Activated CD8-positive, alpha-beta memory T cell treated with anti-CD3 and anti-CD28 coated beads, Interleukin-2, amount 50 U/mL, for 4 hours (primary cell): ENCODE measurements around the gene NOG.

Experiments used
- DNase-seq: peaks from one replicate; pipeline ENCODE4 v3.0.0-alpha.2; 2020

NOG gene

DNA sequence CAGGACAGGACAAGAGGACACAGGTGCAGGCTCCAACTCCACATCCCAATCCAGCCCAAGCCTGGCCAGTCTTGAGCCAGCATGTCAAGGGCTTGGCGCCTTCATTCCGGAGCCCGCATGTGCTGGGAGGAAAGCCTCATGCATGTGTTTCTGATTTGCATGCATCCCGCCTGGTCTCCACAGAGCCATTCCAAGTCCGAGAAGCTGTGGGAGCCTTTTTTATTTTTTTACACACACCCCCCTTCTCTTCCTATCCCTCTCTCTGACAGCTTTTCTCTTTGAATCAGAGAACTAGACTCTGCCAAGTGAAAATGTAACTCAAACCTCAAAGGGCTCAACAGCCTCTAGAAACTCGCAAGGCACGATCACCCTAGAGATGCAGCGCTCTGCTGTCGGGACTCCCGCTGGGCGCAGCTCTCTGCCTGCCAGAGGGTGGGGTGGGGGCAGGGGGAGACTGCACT, 45.1 kb downstream of the NOG start:
- no peak for DNase-seq

DNA sequence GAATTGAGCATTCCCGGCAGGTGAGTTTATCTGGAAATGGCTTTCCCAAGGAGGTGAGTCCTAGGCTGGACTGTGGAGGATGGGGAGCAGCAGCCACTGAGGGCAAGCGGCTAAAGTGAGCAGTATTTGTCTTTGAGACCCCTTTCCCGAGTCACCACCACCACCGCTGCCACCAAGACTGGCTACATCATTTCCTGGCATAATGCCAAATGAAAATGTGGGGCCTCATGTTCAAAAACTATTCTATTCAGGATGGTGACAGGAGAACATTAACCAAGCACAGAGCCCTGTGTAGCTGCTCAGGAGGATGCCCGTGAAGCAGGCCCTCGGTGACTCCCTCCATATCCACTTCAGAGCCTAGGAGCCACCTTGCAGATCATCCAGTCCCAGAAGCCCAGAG, 46.0 kb downstream of the NOG start:
- no peak for DNase-seq

DNA sequence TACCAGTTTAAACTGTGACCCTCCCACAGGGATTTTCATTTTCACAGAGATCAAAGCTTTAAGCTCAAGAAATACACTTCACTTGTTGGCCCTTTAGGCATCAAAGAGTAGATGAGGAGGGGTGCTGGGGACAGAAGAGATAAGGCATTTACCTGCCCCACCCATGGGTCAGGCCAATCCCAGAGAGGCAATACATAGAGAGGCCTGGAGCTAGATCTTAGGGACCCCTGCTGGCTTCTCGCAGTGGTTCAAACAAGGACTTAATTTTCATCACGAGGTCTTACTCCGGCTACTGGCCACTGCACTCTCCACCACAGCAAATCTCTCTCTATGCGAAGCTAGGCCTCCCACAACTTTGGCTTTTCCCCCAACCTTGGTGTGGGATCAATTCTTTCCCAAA, 46.6 kb downstream of the NOG start:
- no peak for DNase-seq

DNA sequence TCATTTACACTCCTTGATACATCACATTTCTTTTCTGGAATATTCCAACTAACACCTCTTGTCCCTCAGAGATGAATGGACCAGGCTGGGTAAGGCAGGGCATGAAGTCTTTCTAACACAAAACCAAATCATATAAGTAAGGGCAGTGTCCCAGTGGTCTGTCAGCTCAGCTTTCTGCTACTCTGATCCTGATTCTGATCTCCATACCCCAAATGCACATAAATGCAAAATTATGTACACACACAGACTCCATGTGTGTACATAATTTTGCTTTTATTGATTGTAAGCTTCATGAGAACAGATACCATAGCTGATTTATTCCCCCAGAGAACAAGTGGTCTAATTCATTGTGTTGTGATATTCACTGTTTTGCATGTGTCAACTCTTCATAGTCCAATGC, 47.9 kb downstream of the NOG start:
- DNase-seq = no peak

DNA sequence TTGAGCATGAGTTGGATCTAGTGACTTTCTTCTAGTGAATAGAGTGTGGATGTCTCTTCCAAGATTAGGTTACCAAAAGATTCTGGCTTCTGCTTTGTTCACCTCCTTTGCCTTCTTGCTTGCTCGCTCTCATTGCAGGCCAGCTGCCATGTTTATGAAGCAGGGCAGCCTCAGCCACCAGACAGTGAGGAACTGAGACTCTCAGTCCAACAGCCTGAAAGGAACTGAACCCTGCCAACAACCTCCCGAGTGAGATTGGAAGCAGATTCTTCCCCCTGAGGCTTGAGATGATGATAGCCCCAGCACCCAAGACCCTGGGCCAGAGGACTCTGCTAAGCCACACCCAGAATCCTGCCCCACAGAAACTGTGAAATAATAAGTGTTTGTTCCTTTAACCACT, 48.4 kb downstream of the NOG start:
- no peak for DNase-seq

DNA sequence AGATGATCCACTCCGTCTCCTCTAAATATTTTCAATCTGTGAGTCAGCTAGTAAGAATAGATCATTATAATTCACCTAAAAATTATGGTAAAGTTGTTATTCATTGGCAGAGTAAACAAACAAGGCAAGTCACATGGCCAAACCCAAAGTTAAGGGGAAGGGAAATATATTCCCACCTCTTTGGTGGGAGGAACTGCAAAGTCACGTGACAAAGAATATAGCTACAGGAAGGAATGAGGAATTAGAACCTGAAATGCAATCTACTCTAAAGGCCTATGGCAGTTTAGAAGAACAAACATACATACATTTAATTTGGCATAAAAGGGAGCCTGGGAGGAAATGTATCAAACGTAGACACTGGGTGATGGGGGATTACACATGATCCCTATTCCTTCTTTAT, 48.9 kb downstream of the NOG start:
- no peak for DNase-seq
